H1 (cell line): ENCODE measurements around the gene THUMPD2. TPM values are rescaled to one million over a fixed set of nuclear protein-coding genes. Genes with fewer than 3 reads are reported as not detected.

Experiments used
- BACH1 ChIP-seq: IDR thresholded peaks from 2 replicates; pipeline ENCODE4 v1.6.1; 2012; ENCODE audit warnings: low read length, improper control_type of control experiment
- CHD7 ChIP-seq: fragments of 300-600 bp; sonication (generic); IDR thresholded peaks from 2 replicates; pipeline ENCODE4 v1.7.1; 2012; ENCODE audit warnings: low read length, moderate library complexity, mild to moderate bottlenecking, inconsistent platforms; ENCODE audit not compliant: insufficient replicate concordance
- EZH2 ChIP-seq: fragments of 200-600 bp; sonication (generic); IDR thresholded peaks from 2 replicates; pipeline ENCODE4 v1.7.1; 2012; ENCODE audit warnings: low read depth, mild to moderate bottlenecking, moderate library complexity, low read length, inconsistent platforms; ENCODE audit not compliant: severe bottlenecking
- FOSL1 ChIP-seq: IDR thresholded peaks from 2 replicates; pipeline ENCODE4 v1.6.1; 2011; ENCODE audit warnings: mild to moderate bottlenecking, low read depth, low read length, moderate library complexity; ENCODE audit not compliant: insufficient read depth
- GTF2F1 ChIP-seq: IDR thresholded peaks from 2 replicates; pipeline ENCODE4 v1.6.1; 2012; ENCODE audit warnings: low read depth, low read length, improper control_type of control experiment, borderline replicate concordance
- KDM5A ChIP-seq: fragments of 200-600 bp; IDR thresholded peaks from 2 replicates; pipeline ENCODE4 v1.7.1; 2012; ENCODE audit warnings: mild to moderate bottlenecking, low read length, inconsistent platforms, mixed read lengths
- NANOG ChIP-seq: IDR thresholded peaks from 2 replicates; pipeline ENCODE4 v1.6.1; 2011; ENCODE audit warnings: low read length, low read depth, mild to moderate bottlenecking, inconsistent platforms; ENCODE audit not compliant: insufficient read depth, poor library complexity, severe bottlenecking
- RFX5 ChIP-seq: IDR thresholded peaks from 2 replicates; pipeline ENCODE4 v1.6.1; 2011; ENCODE audit warnings: low read depth, low read length, improper control_type of control experiment, borderline replicate concordance
- SP1 ChIP-seq: IDR thresholded peaks from 2 replicates; pipeline ENCODE4 v1.6.1; 2011; ENCODE audit warnings: low read depth, low read length
- polyA plus RNA-seq, 7 experiments: library from polyadenylated mRNA; depleted of rRNA in 3 of 7; stranded (reverse) in 5 of 7; unstranded in 2 of 7; fragments of >200 nt in 5 of 7; fragments of 200-250 nt in 2 of 7; gene quantifications; 1 replicate in 5 of 7; 2 replicates in 1 of 7; 4 replicates in 1 of 7; pipeline versions ENCODE4 v1.2.1 to v1.2.3, GENCODE V29; 2011 to 2013; ENCODE audit warnings: missing spikeins in 2 of 7, mixed read lengths in 2 of 7
- total RNA-seq: library from RNA; stranded (reverse); fragmentation: NEBNext Ultra II Directional; extraction: Animal tissue kit (Norgen Biotek cat#: 25700); gene quantifications from 2 replicates; pipeline ENCODE4 v1.2.1, GENCODE V29; 2021

THUMPD2 gene
- total and polyA plus RNA-seq, 2 of the 8 experiments (the other 6 are each of a cell fraction or from before 2014, with no cell fraction given), result 8.6 to 17.0 TPM

GRCh38 chr2:39703181-39703872, 75.7 kb downstream of the THUMPD2 start (continued):
- TF ChIP-seq CHD7 (no peak), RFX5 (no peak), BACH1 (no peak), EZH2 (no peak), FOSL1 (no peak), NANOG (no peak), SP1 (no peak), GTF2F1 (no peak), KDM5A (no peak)
- TF ChIP-seq, all 59 proteins: peak for 0
